ENCODE measurements around the gene RAPGEF1. TPM values are rescaled to one million over a fixed set of nuclear protein-coding genes. Genes with fewer than 3 reads are reported as not detected.

The RAPGEF1 gene
- total and polyA plus RNA-seq, 2 of the 13 experiments (the other 11 are each of a cell fraction or from before 2014, with no cell fraction given), result 21.2 to 38.9 TPM

GRCh38 chr9:131773911-131774379, 34.1 kb upstream of the RAPGEF1 start:
- no peaks in the 10 kb centered on the region for H3K79me2 ChIP-seq (ENCODE audit: insufficient read depth, low read length)
- no peak overlapping the region for H2AFZ ChIP-seq (ENCODE audit: low read length)
- H3K9ac ChIP-seq (ENCODE audit: insufficient read depth, low read depth, low read length), result no peak overlapping the region
- H3K4me3 ChIP-seq (replicated peaks in 1 of 3; ENCODE audit: insufficient read depth in 1 of 3, low read depth in 2 of 3, low read length in 3 of 3), result no peak overlapping the region
- H3K4me1 ChIP-seq (ENCODE audit: insufficient read depth, low read length), result no peaks in the 10 kb centered on the region
- H3K36me3 ChIP-seq (replicated peaks in 1 of 2; ENCODE audit: control insufficient read depth in 1 of 2, insufficient read depth in 2 of 2, low read length in 2 of 2), result no peaks in the 10 kb centered on the region
- H3K4me2 ChIP-seq (ENCODE audit: low read depth, low read length), result no peak overlapping the region
- H4K20me1 ChIP-seq (ENCODE audit: insufficient read depth, low read length), result no peaks in the 10 kb centered on the region; the same call in 1 of the 2 replicates
- BruUV-seq (replicated peaks), result no TSS peak
- CTCF ChIA-PET (ENCODE audit: low intra/inter-chr PET ratio, low total read pairs), result no interaction called here
- ATAC-seq (peak; percentile 72), DNase-seq (ENCODE audit: low spot score) (peak; percentile 41), FAIRE-seq (no peak)
- 0% methylated on average over 4 of the region's 6 CpGs for WGBS (ENCODE audit: low lambda C conversion rate)
- no peak overlapping the region for H3K27ac ChIP-seq (ENCODE audit: extremely low read length, insufficient read depth, low read length)
- intact Hi-C loops (cut with micrococcal nuclease; ENCODE audit: unreplicated experiment), result no loop called here
- H3K9me3 ChIP-seq (ENCODE audit: low read length), result no peaks in the 10 kb centered on the region
- peaks cover 5 to 26% of the 10 kb centered on the region in 2 experiments; a peak in 3 of 5 replicates for H3K27me3 ChIP-seq (ENCODE audit: control insufficient read depth in 1 of 2, insufficient read depth in 2 of 2, low read length in 2 of 2)
- in situ Hi-C loops (cut with HindIII; ENCODE audit: extremely low pct_ligation_motif_present, low pct_unique_long_range_greater_than_20kb), result no loop called here
- POLR2A ChIA-PET, result no interaction called here
- TF ChIP-seq ZNF883 (CRISPR knock-in tag; IDR thresholded peaks at IDR 0.05; ENCODE audit: not compliant biosample characterization) (no peak), SNAPC4 (CRISPR knock-in tag; IDR thresholded peaks at IDR 0.05) (no peak), ZBTB25 (CRISPR knock-in tag; IDR thresholded peaks at IDR 0.05) (no peak), HNRNPLL (IDR thresholded peaks at IDR 0.05; ENCODE audit: low read depth, low read length, poor library complexity, severe bottlenecking) (no peak), ZNF496 (CRISPR knock-in tag; IDR thresholded peaks at IDR 0.05; ENCODE audit: insufficient replicate concordance) (no peak), MEIS2 (CRISPR knock-in tag; IDR thresholded peaks at IDR 0.05) (peak; percentile 47; the same call in 1 of the 2 replicates), SATB2 (CRISPR knock-in tag; IDR thresholded peaks at IDR 0.05) (peak; percentile 42; the same call in 1 of the 2 replicates), EHMT2 (IDR thresholded peaks at IDR 0.05; ENCODE audit: borderline replicate concordance, low read depth, low read length) (peak; percentile 89; the same call in 1 of the 2 replicates), THAP7 (CRISPR knock-in tag; IDR thresholded peaks at IDR 0.05) (no peak), ZNF652 (CRISPR knock-in tag; IDR thresholded peaks at IDR 0.05; ENCODE audit: borderline replicate concordance, low read depth) (no peak), SSRP1 (CRISPR knock-in tag; IDR thresholded peaks at IDR 0.05) (no peak), TBP (CRISPR knock-in tag; IDR thresholded peaks at IDR 0.05) (no peak), ZNF772 (CRISPR knock-in tag; IDR thresholded peaks at IDR 0.05) (no peak), ZSCAN20 (CRISPR knock-in tag; IDR thresholded peaks at IDR 0.05; ENCODE audit: borderline replicate concordance) (no peak), ZNF264 (CRISPR knock-in tag; IDR thresholded peaks at IDR 0.05) (no peak), RFX5 (IDR thresholded peaks at IDR 0.05; ENCODE audit: low read depth, low read length) (no peak), ZNF232 (CRISPR knock-in tag; IDR thresholded peaks at IDR 0.05; ENCODE audit: borderline replicate concordance) (0 out of 2 replicates have a peak, but pooled peaks have one; percentile 65), ZNF331 (CRISPR knock-in tag; IDR thresholded peaks at IDR 0.05) (0 out of 2 replicates have a peak, but pooled peaks have one; percentile 51), ZNF207 (IDR thresholded peaks at IDR 0.05; ENCODE audit: borderline replicate concordance) (no peak), SMAD3 (CRISPR knock-in tag; IDR thresholded peaks at IDR 0.05) (no peak), AHR (CRISPR knock-in tag; IDR thresholded peaks at IDR 0.05) (no peak)
